GM12878 (cell line): ENCODE data around the gene ARHGAP26. TPM values are rescaled to one million over a fixed set of nuclear protein-coding genes. Genes with fewer than 3 reads are reported as not detected.

Experiments
- ATAC-seq: fragments of 200-7000 bp; cut with Tn5 transposase; 3 replicates; pipeline ENCODE4 v1.9.1; 2020; ENCODE audit warnings: mild to moderate bottlenecking, moderate library complexity
- BruUV-seq: library from RNA; stranded (reverse); fragments of 400-500 nt; replicated peaks from 2 replicates; lab custom pipeline; 2021; lab: Mats Ljungman, UMichigan
- CTCF ChIA-PET: fragments of 300-600 bp; sonication (Branson Sonifier 250); formaldehyde crosslinking; extraction: SDS; loops from one replicate; lab custom pipeline; 2021; ENCODE audit warnings: inconsistent platforms; lab: Yijun Ruan, JAX
- POLR2A ChIA-PET: fragments of 350-600 bp; formaldehyde crosslinking; extraction: SDS; loops from one replicate; lab custom pipeline; 2021; ENCODE audit warnings: inconsistent platforms; lab: Charles Lee
- RAD21 ChIA-PET: fragments of 300-600 bp; sonication (Branson Sonifier 250); formaldehyde crosslinking; loops from one replicate; lab custom pipeline; 2023; ENCODE audit warnings: antibody characterized with exemption; ENCODE audit not compliant: unreplicated experiment; lab: Charles Lee
- SMC1A ChIA-PET: fragments of 300-600 bp; sonication (Branson Sonifier 250); formaldehyde crosslinking; loops from one replicate; lab custom pipeline; 2023; ENCODE audit not compliant: unreplicated experiment, uncharacterized antibody; lab: Charles Lee
- DNase-seq: peaks from one replicate; pipeline ENCODE4 v3.0.0-alpha.2; 2011; ENCODE audit warnings: low read depth, low spot score
- FAIRE-seq: peaks from 3 replicates; lab custom pipeline; 2011; peaks lifted over from hg19 to GRCh38; lab: Jason Lieb, UNC
- H2AFZ ChIP-seq: 2 replicates; pipeline ENCODE4 v1.6.0; 2011; ENCODE audit warnings: low read depth, low read length, control low read depth; ENCODE audit not compliant: control insufficient read depth
- H3K27ac ChIP-seq: 2 replicates; pipeline ENCODE4 v1.5.1; 2011; ENCODE audit warnings: control low read depth; ENCODE audit not compliant: control insufficient read depth, insufficient read depth
- H3K27me3 ChIP-seq, 2 experiments: replicated peaks in 1 of 2; 2 replicates each; pipeline versions ENCODE4 v1.6.0 to v1.6.1; 2011; ENCODE audit warnings: low read length in 1 of 2; ENCODE audit not compliant: control insufficient read depth in 2 of 2, insufficient read depth in 2 of 2
- H3K36me3 ChIP-seq, 2 experiments: 2 replicates each; pipeline ENCODE4 v1.5.1; 2011; ENCODE audit warnings: low read length in 1 of 2; ENCODE audit not compliant: control insufficient read depth in 2 of 2, insufficient read depth in 2 of 2
- H3K4me1 ChIP-seq: 2 replicates; pipeline ENCODE4 v1.6.1; 2011; ENCODE audit warnings: mild to moderate bottlenecking, low read length, moderate library complexity, mixed read lengths; ENCODE audit not compliant: control insufficient read depth, insufficient read depth
- H3K4me2 ChIP-seq: 2 replicates; pipeline ENCODE4 v1.6.0; 2011; ENCODE audit warnings: control low read depth; ENCODE audit not compliant: control insufficient read depth, insufficient read depth
- H3K4me3 ChIP-seq: fragments of 200-600 bp; sonication (generic); 2 replicates; pipeline ENCODE4 v1.5.1; 2016
- H3K79me2 ChIP-seq: 2 replicates; pipeline ENCODE4 v1.6.0; 2011; ENCODE audit warnings: low read length; ENCODE audit not compliant: control insufficient read depth, insufficient read depth
- H3K9ac ChIP-seq: 2 replicates; pipeline ENCODE4 v1.8.0; 2011; ENCODE audit warnings: low read length, control low read depth, mixed read lengths; ENCODE audit not compliant: control insufficient read depth, insufficient read depth
- H3K9me3 ChIP-seq: replicated peaks from 3 replicates; pipeline ENCODE4 v1.5.1; 2011; ENCODE audit warnings: mild to moderate bottlenecking, low read length; ENCODE audit not compliant: control insufficient read depth, insufficient read depth
- H4K20me1 ChIP-seq: 2 replicates; pipeline ENCODE4 v1.6.0; 2011; ENCODE audit not compliant: control insufficient read depth, insufficient read depth
- RBBP5 ChIP-seq: fragments of 200-600 bp; sonication (generic); conservative IDR thresholded peaks from 2 replicates; pipeline ENCODE4 v1.6.1; 2016
- RELA ChIP-seq: fragments of 450-650 bp; IDR thresholded peaks from 2 replicates; pipeline ENCODE4 v1.8.0; 2014; ENCODE audit warnings: borderline replicate concordance; ENCODE audit not compliant: partially characterized antibody
- TCF12 ChIP-seq: IDR thresholded peaks from 2 replicates; pipeline ENCODE4 v1.6.1; 2011; ENCODE audit warnings: low read depth, mild to moderate bottlenecking, low read length
- TCF3 ChIP-seq: IDR thresholded peaks from 2 replicates; pipeline ENCODE4 v1.6.1; 2012; ENCODE audit warnings: low read depth, mild to moderate bottlenecking, low read length, borderline replicate concordance; ENCODE audit not compliant: insufficient read depth
- WRNIP1 ChIP-seq: IDR thresholded peaks from 2 replicates; pipeline ENCODE4 v1.6.1; 2011; ENCODE audit warnings: low read depth, low read length, improper control_type of control experiment, borderline replicate concordance
- ZNF217 ChIP-seq: fragments of 450-650 bp; IDR thresholded peaks from 2 replicates; pipeline ENCODE4 v1.6.1; 2017; ENCODE audit warnings: antibody characterized with exemption, mild to moderate bottlenecking
- ZSCAN29 ChIP-seq: fragments of 450-650 bp; IDR thresholded peaks from 2 replicates; pipeline ENCODE4 v1.6.1; 2017; ENCODE audit warnings: mild to moderate bottlenecking, moderate library complexity
- WGBS: methylation state at CpG from one replicate; pipeline ENCODE4 v1.1.6; 2016; ENCODE audit warnings: low lambda C conversion rate; ENCODE audit not compliant: insufficient replicate concordance, insufficient coverage; ENCODE audit errors: missing lambda C conversion rate; 5-methylcytosine and 5-hydroxymethylcytosine counted together
- in situ Hi-C: fragments of 300-500 bp; cut with MboI; formaldehyde crosslinking; loops from 9 replicates; pipeline ENCODE4 v1.14.3; 2018; ENCODE audit warnings: mixed read lengths
- intact Hi-C: fragments of 100-400 bp; cut with micrococcal nuclease; formaldehyde crosslinking; loops from one replicate; pipeline ENCODE4 v1.14.2; 2022; ENCODE audit not compliant: unreplicated experiment
- polyA plus RNA-seq, 11 experiments: library from polyadenylated mRNA; depleted of rRNA in 4 of 11; unstranded in 6 of 11; stranded (reverse) in 5 of 11; fragments of >200 nt; fragmentation: Nextera tagmentation in 4 of 11; fragmentation: Illumina TruSeq in 1 of 11; extraction: Ambion mirVana in 4 of 11; extraction: Trizol in 1 of 11; gene quantifications; 1 replicate in 1 of 11; 2 replicates in 10 of 11; pipeline versions ENCODE4 v1.2.1 to v1.2.3, GENCODE V29; 2011 to 2016; ENCODE audit warnings: inconsistent platforms in 2 of 11, missing spikeins in 2 of 11, low read depth in 1 of 11
- total RNA-seq, 4 experiments: library from RNA; depleted of rRNA in 3 of 4; stranded (reverse); fragments of >200 nt in 3 of 4; fragmentation: Illumina TruSeq in 1 of 4; extraction: Trizol in 1 of 4; gene quantifications; 2 replicates each; pipeline versions ENCODE4 v1.2.1 to v1.2.3, GENCODE V29; 2013 to 2021

The ARHGAP26 gene
- total and polyA plus RNA-seq, 10 of the 15 experiments (the other 5 are each of a cell fraction or from before 2014, with no cell fraction given) = 9.4 to 41.5 (median 19.3) TPM

DNA sequence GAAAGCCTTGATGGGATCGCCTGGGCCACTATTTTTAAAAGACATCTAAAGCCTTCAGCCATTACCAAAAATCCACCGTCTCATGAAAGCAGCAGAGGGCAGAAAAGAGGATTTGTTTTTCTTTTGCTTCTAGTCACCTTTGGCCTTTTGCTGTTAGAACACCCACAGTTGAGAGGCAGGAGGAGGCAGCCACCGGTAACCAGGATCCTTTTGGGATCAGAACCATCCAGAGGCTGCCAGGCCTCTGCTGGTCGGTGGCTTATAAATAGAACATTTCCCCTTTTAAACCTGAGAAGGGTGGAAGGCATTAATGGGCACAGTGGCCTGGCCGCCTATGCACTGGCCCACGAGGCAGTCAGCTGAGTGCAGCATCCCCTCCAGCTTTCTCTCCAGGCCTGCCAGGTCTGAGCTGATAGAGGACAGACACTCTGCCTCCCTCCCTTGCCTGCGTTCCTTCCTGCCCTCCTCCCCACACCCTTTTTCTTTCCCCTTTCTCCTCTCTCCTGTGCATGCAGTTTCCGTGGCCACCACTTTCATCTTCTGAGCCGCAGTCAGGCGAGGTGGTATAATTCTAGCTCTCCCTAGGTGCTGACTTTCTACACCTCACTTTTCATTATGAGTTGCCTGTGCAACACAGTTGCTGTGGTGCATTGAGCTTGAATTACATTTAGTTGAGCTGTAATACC is 253.4 kb downstream of the ARHGAP26 start (continued):
- TF ChIP-seq RELA = peak; percentile 22
- TF ChIP-seq RBBP5 = no peak
- TF ChIP-seq WRNIP1 = no peak

DNA sequence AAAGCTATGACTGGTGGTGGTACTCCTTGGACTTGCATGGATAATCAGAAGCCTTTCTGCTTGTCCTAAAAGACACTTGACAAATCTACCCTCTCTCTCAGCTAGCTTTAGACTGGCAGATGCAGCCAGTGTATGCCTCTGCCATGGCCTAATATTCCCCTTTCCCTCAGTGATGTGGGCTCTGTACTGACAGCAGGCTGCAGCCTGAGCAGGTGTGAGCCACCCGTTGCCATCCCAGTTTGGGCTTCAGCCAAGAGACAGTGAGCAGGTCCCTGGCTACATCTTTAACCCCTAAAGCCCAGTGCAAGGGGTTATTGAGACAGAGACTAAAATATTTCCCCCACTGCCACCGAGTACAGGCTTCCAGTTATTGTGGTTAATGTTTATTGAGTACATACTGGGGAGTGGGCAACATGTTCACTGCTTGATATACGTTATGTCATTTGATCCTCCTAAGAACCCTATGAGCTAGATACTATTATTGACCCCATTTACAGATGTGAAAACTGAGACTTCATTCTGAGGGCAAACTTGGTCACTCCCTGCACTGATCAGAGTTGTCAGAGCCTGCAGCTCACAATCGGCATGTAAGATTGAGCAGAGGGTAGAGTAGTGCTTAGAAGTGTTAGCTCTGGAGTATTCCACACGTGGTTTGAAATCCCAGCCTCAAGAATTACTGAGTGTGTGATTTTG is 254.2 kb downstream of the ARHGAP26 start:
- no TSS peak for BruUV-seq
- TF ChIP-seq TCF12 = 0 out of 2 replicates have a peak, but pooled peaks have one; percentile 39
- TF ChIP-seq TCF3 = peak; percentile 84; the same call in 1 of the 2 replicates
- TF ChIP-seq ZNF217 = peak; percentile 57; the same call in 1 of the 2 replicates
- no peak for TF ChIP-seq ZSCAN29
- Histone ChIP-seq H2AFZ (no peak overlapping the region), H3K27ac (peak overlapping the region; percentile 95), H3K36me3 (no peaks in the 10 kb centered on the region), H3K4me2 (peak overlapping the region; percentile 51), H4K20me1 (no peaks in the 10 kb centered on the region), H3K9me3 (no peaks in the 10 kb centered on the region), H3K4me1 (peaks cover 70% of the 10 kb centered on the region), H3K79me2 (peaks cover 24% of the 10 kb centered on the region), H3K27me3 (no peaks in the 10 kb centered on the region), H3K4me3 (peak overlapping the region; percentile 1; the same call in 1 of the 2 replicates), H3K9ac (peak overlapping the region; percentile 74)
- ChIA-PET SMC1A (interaction anchor here (0.7 to 24.2 kb wide), 33 partner anchors 8 to 390 kb away, joined by 3 to 441 read pairs (median 4); no protein-coding TSS in a partner anchor), POLR2A (interaction anchor here (0.6 to 4.1 kb wide), 22 partner anchors 8 to 800 kb away, joined by 3 to 28 read pairs (median 4); no protein-coding TSS in a partner anchor), RAD21 (interaction anchor here (0.6 to 17.7 kb wide), 41 partner anchors 8 to 380 kb away, joined by 3 to 337 read pairs (median 7); partner anchors contain the start of gene NR3C1), CTCF (interaction anchor here (0.6 to 3.0 kb wide), 20 partner anchors 10 to 943 kb away, joined by 3 to 19 read pairs (median 3); partner anchors contain the start of gene NR3C1)
- ATAC-seq (peak; percentile 19), FAIRE-seq (no peak), DNase-seq (no peak)
- in situ Hi-C loops (loop anchor here (5.0 to 10.0 kb wide), 2 partner anchors 183 to 380 kb away; partner anchors contain the start of gene NR3C1), intact Hi-C loops (no loop called here)
- 10% methylated on average over 5 of the region's 5 CpGs for WGBS
